Nephron (organoid): ENCODE measurements around the gene ADGRD1.

Source experiments
- H3K27ac Mint-ChIP-seq, 3 experiments: 2 replicates each; pipeline ENCODE4 v1.8.0; 2020; ENCODE audit warnings: mixed read lengths in 3 of 3, mild to moderate bottlenecking in 2 of 3, moderate library complexity in 1 of 3
- H3K27me3 Mint-ChIP-seq: 2 replicates; pipeline ENCODE4 v1.8.0; 2021; ENCODE audit warnings: low read depth, mild to moderate bottlenecking, moderate library complexity, mixed read lengths
- H3K36me3 Mint-ChIP-seq: 2 replicates; pipeline ENCODE4 v1.8.0; 2020; ENCODE audit warnings: low read depth, mixed read lengths
- H3K4me1 Mint-ChIP-seq: 2 replicates; pipeline ENCODE4 v1.8.0; 2020; ENCODE audit warnings: mixed read lengths
- H3K4me3 Mint-ChIP-seq, 3 experiments: 2 replicates each; pipeline ENCODE4 v1.8.0; 2020; ENCODE audit warnings: mild to moderate bottlenecking in 3 of 3, mixed read lengths in 3 of 3, moderate library complexity in 2 of 3
- H3K9me3 Mint-ChIP-seq: 2 replicates; pipeline ENCODE4 v1.8.0; 2020; ENCODE audit warnings: mixed read lengths
- CTCF ChIP-seq, 3 experiments: fragments of 200-600 bp; sonication (generic); IDR thresholded peaks; one replicate each; pipeline ENCODE4 v1.5.0; 2021; ENCODE audit warnings: antibody characterized with exemption in 3 of 3; ENCODE audit not compliant: unreplicated experiment in 3 of 3

ADGRD1 gene

GRCh38 chr12:130981074-130981742 is 27.5 kb downstream of the ADGRD1 start:
- Mint-ChIP-seq H3K4me1 (peaks cover 24% of the 10 kb centered on the region), H3K27ac (peak overlapping the region in 2 of 3 experiments; percentile 57 to 72), H3K36me3 (no peaks in the 10 kb centered on the region), H3K4me3 (no peak overlapping the region), H3K27me3 (peaks cover 14% of the 10 kb centered on the region), H3K9me3 (no peaks in the 10 kb centered on the region)
- TF ChIP-seq CTCF (IDR thresholded peaks at IDR 0.05; ENCODE audit: unreplicated experiment in 3 of 3): no peak

GRCh38 chr12:130981911-130982310 is 28.2 kb downstream of the ADGRD1 start:
- Mint-ChIP-seq H3K27me3 (peaks cover 14% of the 10 kb centered on the region), H3K36me3 (no peaks in the 10 kb centered on the region), H3K4me1 (peaks cover 24% of the 10 kb centered on the region), H3K27ac (no peak overlapping the region), H3K9me3 (no peaks in the 10 kb centered on the region), H3K4me3 (no peak overlapping the region)
- no peak for TF ChIP-seq CTCF (IDR thresholded peaks at IDR 0.05; ENCODE audit: unreplicated experiment in 3 of 3)

- Mint-ChIP-seq H3K4me3 (no peak overlapping the region), H3K27ac (no peak overlapping the region), H3K36me3 (no peaks in the 10 kb centered on the region), H3K27me3 (peaks cover 17% of the 10 kb centered on the region), H3K4me1 (peaks cover 24% of the 10 kb centered on the region), H3K9me3 (no peaks in the 10 kb centered on the region)
- TF ChIP-seq CTCF (IDR thresholded peaks at IDR 0.05; ENCODE audit: unreplicated experiment in 3 of 3): no peak
These were observed 29.0 kb downstream of the ADGRD1 start for GRCh38 chr12:130982565-130983225.

GRCh38 chr12:130983328-130984017 is 29.8 kb downstream of the ADGRD1 start:
- no peak for TF ChIP-seq CTCF (IDR thresholded peaks at IDR 0.05; ENCODE audit: unreplicated experiment in 3 of 3)
- no peaks in the 10 kb centered on the region for H3K36me3 Mint-ChIP-seq
- H3K27me3 Mint-ChIP-seq: peaks cover 24% of the 10 kb centered on the region
- H3K9me3 Mint-ChIP-seq: no peaks in the 10 kb centered on the region
- peaks cover 24% of the 10 kb centered on the region for H3K4me1 Mint-ChIP-seq
- H3K4me3 Mint-ChIP-seq: no peak overlapping the region
- no peak overlapping the region for H3K27ac Mint-ChIP-seq

- Mint-ChIP-seq H3K9me3 (no peaks in the 10 kb centered on the region), H3K4me1 (peaks cover 25% of the 10 kb centered on the region), H3K4me3 (peak overlapping the region in 1 of 3 experiments; percentile 20), H3K36me3 (no peaks in the 10 kb centered on the region), H3K27me3 (peaks cover 24% of the 10 kb centered on the region), H3K27ac (no peak overlapping the region)
- TF ChIP-seq CTCF (IDR thresholded peaks at IDR 0.05; ENCODE audit: unreplicated experiment in 3 of 3): no peak
These were observed 30.7 kb downstream of the ADGRD1 start for GRCh38 chr12:130984183-130985058.
